ENCODE measurements around the gene CACNA2D2.

DNA sequence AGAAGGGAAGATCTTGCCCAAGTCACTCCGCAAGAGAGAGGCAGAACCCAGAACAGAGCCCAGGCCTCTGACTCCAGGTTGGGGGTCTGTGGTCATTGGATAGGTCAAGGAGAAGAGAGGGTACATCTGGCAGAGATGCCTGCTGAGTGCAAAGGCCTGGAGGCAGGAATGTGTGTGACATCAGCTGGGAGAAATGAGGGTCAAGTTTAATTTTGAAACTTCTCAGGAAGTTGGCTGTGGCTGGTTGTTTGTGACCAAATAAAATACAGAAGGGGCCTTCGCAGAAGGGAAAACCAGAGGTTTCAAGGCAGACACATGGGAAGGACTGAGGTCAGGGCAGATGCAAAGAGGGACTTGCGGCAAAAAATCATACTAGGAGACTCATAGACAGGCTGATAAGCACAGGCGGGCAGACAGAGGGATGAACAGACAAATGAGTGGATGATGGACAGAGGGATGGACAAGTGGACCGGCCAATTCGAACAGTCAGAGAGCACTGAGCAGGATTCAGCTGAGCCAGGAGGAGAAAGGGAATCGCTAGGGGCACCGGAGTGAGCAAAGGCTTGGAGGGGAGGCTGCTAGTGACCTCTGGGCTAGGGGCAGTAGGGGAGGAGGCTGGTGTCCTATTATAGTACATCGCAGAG lies 28.8 kb upstream of the CACNA2D2 start:
- TF ChIP-seq HNF4A (conservative IDR thresholded peaks at IDR 0.05) (no peak), JUND (IDR thresholded peaks at IDR 0.05) (no peak), RXRA (IDR thresholded peaks at IDR 0.05) (no peak), RAD21 (IDR thresholded peaks at IDR 0.05) (no peak), YY1 (IDR thresholded peaks at IDR 0.05) (no peak), TAF1 (conservative IDR thresholded peaks at IDR 0.05) (no peak)
- TF ChIP-seq, protein P1, sequence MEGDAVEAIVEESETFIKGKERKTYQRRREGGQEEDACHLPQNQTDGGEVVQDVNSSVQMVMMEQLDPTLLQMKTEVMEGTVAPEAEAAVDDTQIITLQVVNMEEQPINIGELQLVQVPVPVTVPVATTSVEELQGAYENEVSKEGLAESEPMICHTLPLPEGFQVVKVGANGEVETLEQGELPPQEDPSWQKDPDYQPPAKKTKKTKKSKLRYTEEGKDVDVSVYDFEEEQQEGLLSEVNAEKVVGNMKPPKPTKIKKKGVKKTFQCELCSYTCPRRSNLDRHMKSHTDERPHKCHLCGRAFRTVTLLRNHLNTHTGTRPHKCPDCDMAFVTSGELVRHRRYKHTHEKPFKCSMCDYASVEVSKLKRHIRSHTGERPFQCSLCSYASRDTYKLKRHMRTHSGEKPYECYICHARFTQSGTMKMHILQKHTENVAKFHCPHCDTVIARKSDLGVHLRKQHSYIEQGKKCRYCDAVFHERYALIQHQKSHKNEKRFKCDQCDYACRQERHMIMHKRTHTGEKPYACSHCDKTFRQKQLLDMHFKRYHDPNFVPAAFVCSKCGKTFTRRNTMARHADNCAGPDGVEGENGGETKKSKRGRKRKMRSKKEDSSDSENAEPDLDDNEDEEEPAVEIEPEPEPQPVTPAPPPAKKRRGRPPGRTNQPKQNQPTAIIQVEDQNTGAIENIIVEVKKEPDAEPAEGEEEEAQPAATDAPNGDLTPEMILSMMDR (IDR thresholded peaks at IDR 0.05; ENCODE audit: low read depth, low read length, missing input control), result peak; percentile 13
- TF ChIP-seq, protein P2, sequence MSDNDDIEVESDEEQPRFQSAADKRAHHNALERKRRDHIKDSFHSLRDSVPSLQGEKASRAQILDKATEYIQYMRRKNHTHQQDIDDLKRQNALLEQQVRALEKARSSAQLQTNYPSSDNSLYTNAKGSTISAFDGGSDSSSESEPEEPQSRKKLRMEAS (IDR thresholded peaks at IDR 0.05), result no peak
- TF ChIP-seq, protein P3, sequence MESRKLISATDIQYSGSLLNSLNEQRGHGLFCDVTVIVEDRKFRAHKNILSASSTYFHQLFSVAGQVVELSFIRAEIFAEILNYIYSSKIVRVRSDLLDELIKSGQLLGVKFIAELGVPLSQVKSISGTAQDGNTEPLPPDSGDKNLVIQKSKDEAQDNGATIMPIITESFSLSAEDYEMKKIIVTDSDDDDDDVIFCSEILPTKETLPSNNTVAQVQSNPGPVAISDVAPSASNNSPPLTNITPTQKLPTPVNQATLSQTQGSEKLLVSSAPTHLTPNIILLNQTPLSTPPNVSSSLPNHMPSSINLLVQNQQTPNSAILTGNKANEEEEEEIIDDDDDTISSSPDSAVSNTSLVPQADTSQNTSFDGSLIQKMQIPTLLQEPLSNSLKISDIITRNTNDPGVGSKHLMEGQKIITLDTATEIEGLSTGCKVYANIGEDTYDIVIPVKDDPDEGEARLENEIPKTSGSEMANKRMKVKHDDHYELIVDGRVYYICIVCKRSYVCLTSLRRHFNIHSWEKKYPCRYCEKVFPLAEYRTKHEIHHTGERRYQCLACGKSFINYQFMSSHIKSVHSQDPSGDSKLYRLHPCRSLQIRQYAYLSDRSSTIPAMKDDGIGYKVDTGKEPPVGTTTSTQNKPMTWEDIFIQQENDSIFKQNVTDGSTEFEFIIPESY (IDR thresholded peaks at IDR 0.05), result no peak

All from liver (tissue), 3 donors.